Cerebellar nuclear complex (tissue), 1 donor: ENCODE results near the gene SLC35E3.

Experiments
- DNase-seq, 2 experiments: peaks; one replicate each; lab custom pipeline; 2025; lab: John Stamatoyannopoulos, UW

The SLC35E3 gene

GRCh38 chr12:68771223-68771925 is 25.4 kb downstream of the SLC35E3 start:
- no peak for DNase-seq

- DNase-seq, result no peak
Measured at GRCh38 chr12:68772714-68773113, 26.7 kb downstream of the SLC35E3 start.

GRCh38 chr12:68773582-68773981 is 27.6 kb downstream of the SLC35E3 start:
- DNase-seq, result no peak

DNA sequence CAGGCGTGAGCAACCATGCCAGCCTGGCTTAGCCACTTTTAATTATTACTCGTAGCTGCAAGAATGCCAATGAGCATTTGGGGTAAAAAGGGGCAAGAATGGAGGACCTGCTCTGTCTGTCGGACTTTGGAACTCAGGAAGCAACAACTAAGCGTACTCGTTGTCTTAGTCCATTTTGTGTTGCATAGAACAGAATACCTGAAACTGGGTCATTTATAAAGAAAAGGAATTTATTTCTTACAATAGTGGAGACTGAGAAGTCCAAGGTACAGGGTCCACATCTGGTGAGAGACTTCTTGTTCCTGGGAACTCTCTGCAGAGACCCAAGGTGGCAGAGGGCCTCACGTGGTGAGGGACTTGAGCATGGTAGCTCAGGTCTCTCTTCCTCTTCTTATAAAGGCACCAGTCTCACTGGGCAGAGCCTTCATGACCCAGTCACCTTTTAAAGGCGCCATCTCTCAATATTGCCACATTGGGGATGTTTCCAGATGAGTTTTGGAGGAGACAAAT is 29.2 kb downstream of the SLC35E3 start:
- DNase-seq, result no peak

- no peak for DNase-seq
Measured at GRCh38 chr12:68776976-68777610, 31.1 kb downstream of the SLC35E3 start.

GRCh38 chr12:68779280-68779679 is 33.3 kb downstream of the SLC35E3 start:
- no peak for DNase-seq

GRCh38 chr12:68780731-68781130 is 34.8 kb downstream of the SLC35E3 start:
- DNase-seq, result no peak

GRCh38 chr12:68781728-68782127 is 35.8 kb downstream of the SLC35E3 start:
- no peak for DNase-seq

DNA sequence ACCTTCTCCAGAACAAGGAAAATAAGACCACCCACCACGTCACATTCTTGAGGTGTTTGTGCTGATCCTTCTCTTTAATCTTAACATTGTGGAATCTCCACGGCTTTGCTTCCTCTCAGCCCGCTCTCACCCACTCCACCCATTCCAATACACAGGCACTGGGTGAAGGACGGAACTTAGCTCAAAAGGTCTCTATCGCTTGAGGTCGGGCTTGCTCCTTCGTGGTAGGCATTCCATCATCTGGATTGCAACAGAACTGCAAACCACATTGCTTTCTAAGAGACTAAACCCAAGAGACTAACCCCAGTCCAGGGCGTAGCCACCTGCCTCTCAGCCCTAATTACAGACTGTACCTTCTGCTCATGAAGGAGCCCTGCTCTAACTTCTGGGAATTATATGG is 38.0 kb downstream of the SLC35E3 start:
- no peak for DNase-seq

- DNase-seq, result no peak
Measured at GRCh38 chr12:68785358-68785757, 39.4 kb downstream of the SLC35E3 start.

DNA sequence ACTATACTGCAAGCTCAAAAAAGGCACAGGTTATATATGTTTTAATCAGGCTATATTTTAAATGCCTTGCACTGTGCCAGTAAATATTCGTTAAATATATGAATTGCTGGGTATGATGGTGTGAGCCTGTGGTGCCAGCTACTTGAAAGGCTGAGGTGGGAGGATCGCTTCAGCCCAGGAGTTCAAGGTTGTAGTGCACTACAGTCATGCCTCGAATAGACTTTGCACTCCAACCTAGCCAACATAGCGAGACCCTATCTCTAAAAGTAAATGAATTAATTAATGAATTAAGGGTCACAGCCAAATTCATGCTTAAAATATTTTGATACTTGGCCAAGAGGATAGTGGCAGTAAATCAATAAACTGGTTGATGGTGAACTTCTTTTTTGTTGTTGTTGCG is 39.8 kb downstream of the SLC35E3 start:
- DNase-seq, result no peak

DNA sequence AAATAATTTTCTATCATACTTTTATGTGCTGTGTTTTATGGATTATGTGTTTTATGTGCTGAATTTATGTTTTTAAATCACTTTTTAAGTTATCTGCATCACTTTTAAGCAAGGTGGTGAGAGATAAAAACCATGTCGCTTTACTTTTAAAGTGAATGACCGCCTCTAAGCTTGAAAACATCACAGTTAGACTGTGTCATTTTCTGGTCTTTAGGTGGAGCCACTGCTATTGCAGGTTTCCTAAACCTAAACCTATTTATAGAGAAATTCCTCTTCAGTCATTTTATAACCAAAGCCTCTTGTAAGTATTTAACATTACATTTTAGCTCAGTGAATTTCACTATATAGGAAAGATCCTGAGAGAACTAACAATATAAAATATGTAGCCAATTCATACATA is 41.0 kb downstream of the SLC35E3 start:
- DNase-seq, result no peak

DNA sequence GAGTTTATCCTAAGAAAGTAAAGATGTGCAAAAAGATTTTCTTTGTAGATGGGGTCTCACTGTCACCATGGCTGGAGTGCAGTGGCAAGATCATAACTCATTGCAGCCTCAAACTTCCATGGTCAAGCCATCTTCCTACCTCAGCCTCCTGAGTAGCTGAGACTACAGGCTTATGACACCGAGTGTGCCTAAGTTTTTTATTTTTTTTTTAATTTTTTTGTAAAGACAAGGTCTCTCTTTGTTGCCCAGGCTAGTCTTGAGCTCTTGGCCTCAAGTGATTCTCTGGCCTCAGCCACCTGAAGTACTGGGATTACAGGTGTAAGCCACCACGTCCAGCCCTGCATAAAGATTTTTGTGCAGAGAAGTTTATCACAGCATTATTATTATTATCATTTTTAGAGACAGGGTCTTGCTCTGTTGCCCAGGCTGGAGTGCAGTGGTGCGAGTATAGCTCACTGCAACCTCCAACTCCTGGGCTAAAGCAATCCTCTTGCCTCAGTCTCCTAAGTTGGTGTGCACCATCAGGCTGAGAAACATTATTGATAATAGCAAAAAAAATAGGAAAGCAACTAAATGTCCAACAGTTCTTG is 42.7 kb downstream of the SLC35E3 start:
- DNase-seq, result no peak

DNA sequence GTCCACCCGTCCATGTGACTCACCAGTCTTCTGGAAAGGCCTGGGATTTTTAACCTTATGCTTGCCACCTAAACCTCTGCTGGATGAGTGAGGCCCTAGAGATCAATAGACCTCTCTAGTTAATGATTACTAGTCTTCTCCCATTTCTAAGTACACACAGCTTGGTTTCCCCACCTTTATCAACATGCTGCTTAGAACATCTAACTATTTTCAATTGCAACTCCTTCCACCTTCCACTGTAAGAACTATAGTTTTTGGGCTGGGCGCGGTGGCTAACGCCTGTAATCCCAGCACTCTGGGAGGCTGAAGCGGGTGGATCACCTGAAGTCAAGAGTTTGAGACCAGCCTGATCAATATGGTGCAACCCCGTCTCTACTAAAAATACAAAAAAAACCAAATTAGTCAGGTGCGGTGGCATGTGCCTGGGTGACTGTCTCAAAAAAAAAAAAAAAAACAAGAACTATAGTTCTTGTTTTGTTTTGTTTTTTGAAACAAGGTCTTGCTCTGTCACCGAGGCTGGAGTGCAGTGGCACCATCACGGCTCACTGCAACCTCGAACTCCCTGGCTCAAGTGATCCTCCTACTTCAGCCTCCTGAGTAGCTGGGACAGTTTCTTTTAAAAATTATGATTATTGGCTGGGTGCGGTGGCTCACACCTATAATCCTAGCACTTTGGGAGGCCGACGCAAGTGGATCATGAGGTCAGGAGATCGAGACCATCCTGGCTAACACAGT is 43.3 kb downstream of the SLC35E3 start:
- no peak for DNase-seq

DNA sequence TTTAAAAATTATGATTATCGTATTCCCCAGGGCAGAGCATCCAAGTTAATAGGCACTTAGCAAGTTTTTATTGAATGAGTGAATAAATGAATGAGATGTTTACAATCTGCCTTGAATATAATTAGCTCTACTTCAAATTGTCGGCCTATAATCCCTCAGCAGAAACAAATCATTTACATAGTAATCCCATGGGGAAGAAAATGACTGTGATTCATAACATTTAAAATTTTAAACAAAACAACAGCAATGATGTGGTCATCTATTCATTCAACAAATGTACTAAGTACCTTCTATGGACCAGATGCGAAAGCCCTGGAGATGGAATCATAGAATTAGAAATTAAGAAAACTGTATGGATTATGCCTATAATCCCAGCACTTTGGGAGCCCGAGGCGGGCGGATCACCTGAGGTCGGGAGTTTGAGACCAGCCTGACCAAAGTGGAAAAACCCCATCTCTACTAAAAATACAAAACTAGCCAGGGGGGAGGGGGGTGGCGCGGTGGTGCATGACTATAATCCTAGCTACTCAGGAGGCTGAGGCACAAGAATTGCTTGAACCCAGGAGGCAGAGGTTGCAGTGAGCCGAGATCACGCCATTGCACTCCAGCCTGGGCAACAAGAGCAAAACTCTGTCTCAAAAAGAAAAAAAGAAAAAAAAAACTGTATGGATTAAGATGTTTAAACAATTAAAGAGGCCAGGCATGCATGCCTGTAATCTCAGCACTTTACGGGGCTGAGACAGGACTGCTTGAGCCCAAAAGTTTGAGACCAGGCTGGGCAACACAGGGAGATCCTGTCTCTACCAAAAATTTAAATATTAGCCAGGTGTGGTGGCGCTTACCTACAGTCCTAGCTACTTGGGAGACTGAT is 44.3 kb downstream of the SLC35E3 start:
- DNase-seq, result no peak

DNA sequence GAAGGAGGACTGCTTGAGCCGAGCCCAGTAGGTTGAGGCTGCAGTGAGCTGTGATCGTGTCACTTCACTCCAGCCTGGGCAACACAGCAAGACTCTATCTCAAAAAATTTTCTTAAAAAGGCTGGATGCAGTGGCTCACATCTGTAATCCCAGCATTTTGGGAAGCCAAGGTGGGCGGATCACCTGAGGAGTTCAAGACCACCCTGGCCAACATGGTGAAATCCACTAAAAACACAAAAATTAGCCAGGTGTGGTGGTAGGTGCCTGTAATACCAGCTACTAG is 44.9 kb downstream of the SLC35E3 start:
- DNase-seq, result no peak

GRCh38 chr12:68791897-68792481 is 46.0 kb downstream of the SLC35E3 start:
- no peak for DNase-seq

DNA sequence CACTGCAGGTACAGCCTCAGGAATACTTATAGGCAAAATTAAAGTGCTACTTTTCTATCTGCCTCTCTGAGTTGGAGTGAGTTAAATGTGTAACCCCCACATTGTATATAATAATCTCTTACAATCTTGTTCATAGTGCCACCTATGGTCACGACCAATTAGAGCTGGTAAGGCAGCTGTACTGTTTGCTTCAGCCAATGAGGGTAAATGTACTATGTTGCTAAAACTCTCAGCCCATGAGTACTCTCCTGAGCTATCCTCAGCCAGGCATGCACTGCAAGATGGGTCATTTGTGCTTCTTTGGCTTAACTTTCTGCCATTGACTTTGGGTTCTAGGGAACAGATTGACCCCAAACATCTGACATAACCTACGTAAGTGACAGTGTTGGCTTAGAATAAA is 47.0 kb downstream of the SLC35E3 start:
- no peak for DNase-seq

- DNase-seq, result no peak
Measured at GRCh38 chr12:68793436-68793835, 47.5 kb downstream of the SLC35E3 start.

DNA sequence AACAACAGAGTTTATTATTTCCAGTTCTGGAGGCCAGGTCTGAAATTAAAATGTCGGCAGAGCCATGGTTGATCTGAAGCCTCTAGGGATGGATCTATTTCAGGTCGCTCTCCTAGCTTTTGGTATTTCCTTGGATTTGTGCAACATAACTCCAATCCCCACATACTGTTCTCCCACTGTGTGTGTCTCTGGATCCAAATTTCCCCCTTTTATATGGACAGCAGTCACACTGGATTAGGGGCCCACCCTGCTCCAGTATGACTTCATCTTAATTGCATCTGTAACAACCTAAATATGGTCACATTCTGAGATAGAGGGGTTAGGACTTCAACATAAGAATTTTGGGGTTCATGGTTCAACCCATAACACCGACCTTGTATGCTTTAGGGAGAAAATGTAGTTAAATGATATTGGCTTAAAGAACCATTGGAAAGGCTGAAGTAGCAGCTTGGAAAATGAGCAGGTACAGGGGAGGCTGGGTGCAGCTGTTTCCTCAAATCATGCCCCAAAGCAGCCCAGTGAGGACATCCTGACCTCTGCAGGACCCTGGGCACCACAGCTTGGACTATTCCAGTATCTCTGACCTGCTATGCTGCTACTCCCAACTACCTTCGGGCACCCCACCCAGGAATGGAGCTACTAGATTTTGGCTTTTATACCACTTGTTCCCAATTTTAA is 48.1 kb downstream of the SLC35E3 start:
- DNase-seq, result no peak
